WTC11 (cell line): ENCODE measurements around the gene TNP1. TPM values are rescaled to one million over a fixed set of nuclear protein-coding genes. Genes with fewer than 3 reads are reported as not detected.

Source experiments
- ATAC-seq: fragments of 200-7000 bp; cut with Tn5 transposase; 2 replicates; pipeline ENCODE4 v1.10.0; 2021; ENCODE audit warnings: mild to moderate bottlenecking, moderate library complexity
- CTCF ChIA-PET: fragments of 300-600 bp; sonication (Branson Sonifier 250); formaldehyde crosslinking; loops from one replicate; lab custom pipeline; 2021; ENCODE audit warnings: antibody characterized with exemption; lab: Charles Lee
- POLR2A ChIA-PET: fragments of 350-600 bp; sonication (Branson Sonifier 250); formaldehyde crosslinking; loops from one replicate; lab custom pipeline; 2021; ENCODE audit warnings: antibody characterized with exemption; lab: Charles Lee
- DNase-seq: peaks from one replicate; pipeline ENCODE4 v3.0.0; 2021; ENCODE audit warnings: low spot score
- H3K27ac Mint-ChIP-seq: 2 replicates; pipeline ENCODE4 v1.8.0; 2021; ENCODE audit warnings: mixed read lengths
- H3K27me3 Mint-ChIP-seq: 2 replicates; pipeline ENCODE4 v1.8.0; 2021; ENCODE audit warnings: low read depth, mild to moderate bottlenecking, moderate library complexity, mixed read lengths
- H3K36me3 Mint-ChIP-seq: 2 replicates; pipeline ENCODE4 v1.8.0; 2021; ENCODE audit warnings: mixed read lengths
- H3K4me1 Mint-ChIP-seq: 2 replicates; pipeline ENCODE4 v1.8.0; 2022; ENCODE audit warnings: mixed read lengths
- H3K4me3 Mint-ChIP-seq: 2 replicates; pipeline ENCODE4 v1.8.0; 2021; ENCODE audit warnings: mild to moderate bottlenecking, moderate library complexity, mixed read lengths
- H3K9me3 Mint-ChIP-seq: 2 replicates; pipeline ENCODE4 v1.8.0; 2021; ENCODE audit warnings: mixed read lengths
- ATF2 ChIP-seq: sonication (generic); formaldehyde crosslinking; IDR thresholded peaks from 2 replicates; pipeline ENCODE4 v1.8.1; 2022; ENCODE audit warnings: low read depth, missing genetic modification reagents, borderline replicate concordance
- ATF3 ChIP-seq: sonication (generic); formaldehyde crosslinking; conservative IDR thresholded peaks from 2 replicates; pipeline ENCODE4 v1.8.1; 2022; ENCODE audit warnings: mild to moderate bottlenecking, missing genetic modification reagents
- CREB1 ChIP-seq: sonication (generic); formaldehyde crosslinking; IDR thresholded peaks from 2 replicates; pipeline ENCODE4 v1.8.0; 2023; ENCODE audit warnings: mild to moderate bottlenecking, missing genetic modification reagents
- E2F1 ChIP-seq: sonication (generic); formaldehyde crosslinking; IDR thresholded peaks from 2 replicates; pipeline ENCODE4 v1.8.0; 2022; ENCODE audit warnings: mild to moderate bottlenecking, missing genetic modification reagents
- E2F5 ChIP-seq: sonication (generic); formaldehyde crosslinking; IDR thresholded peaks from 2 replicates; pipeline ENCODE4 v1.8.1; 2022; ENCODE audit warnings: mild to moderate bottlenecking, moderate library complexity, missing genetic modification reagents
- ELF4 ChIP-seq: sonication (generic); formaldehyde crosslinking; IDR thresholded peaks from 2 replicates; pipeline ENCODE4 v1.8.1; 2022; ENCODE audit warnings: low read depth, mild to moderate bottlenecking, moderate library complexity, missing genetic modification reagents
- EMX1 ChIP-seq: fragments of 250-450 bp; sonication (Bioruptor Pico); IDR thresholded peaks from 2 replicates; pipeline ENCODE4 v1.8.0; 2021; ENCODE audit warnings: mild to moderate bottlenecking
- FOXK1 ChIP-seq: sonication (generic); formaldehyde crosslinking; IDR thresholded peaks from 2 replicates; pipeline ENCODE4 v1.8.0; 2022; ENCODE audit warnings: mild to moderate bottlenecking, moderate library complexity, missing genetic modification reagents
- GTF2I ChIP-seq: fragments of 250-450 bp; sonication (Bioruptor Pico); conservative IDR thresholded peaks from 2 replicates; pipeline ENCODE4 v1.4.0; 2021; ENCODE audit warnings: mild to moderate bottlenecking
- HMGA2 ChIP-seq: fragments of 250-450 bp; sonication (Bioruptor Pico); IDR thresholded peaks from 2 replicates; pipeline ENCODE4 v1.4.0; 2021; ENCODE audit warnings: mild to moderate bottlenecking, moderate library complexity
- IRF2 ChIP-seq: sonication (generic); formaldehyde crosslinking; IDR thresholded peaks from 2 replicates; pipeline ENCODE4 v1.8.0; 2022; ENCODE audit warnings: low read depth, missing genetic modification reagents, borderline replicate concordance
- JAZF1 ChIP-seq: fragments of 250-450 bp; sonication (Bioruptor Pico); IDR thresholded peaks from 2 replicates; pipeline ENCODE4 v1.9.0; 2021; ENCODE audit warnings: moderate library complexity, mild to moderate bottlenecking, inconsistent platforms
- MLX ChIP-seq: sonication (generic); formaldehyde crosslinking; IDR thresholded peaks from 2 replicates; pipeline ENCODE4 v1.8.1; 2023; ENCODE audit warnings: mild to moderate bottlenecking, missing genetic modification reagents, moderate library complexity
- NFATC4 ChIP-seq: fragments of 250-450 bp; sonication (Bioruptor Pico); IDR thresholded peaks from 2 replicates; pipeline ENCODE4 v1.9.0; 2021; ENCODE audit warnings: mild to moderate bottlenecking
- NFE2L1 ChIP-seq: sonication (generic); formaldehyde crosslinking; IDR thresholded peaks from 2 replicates; pipeline ENCODE4 v1.8.1; 2023; ENCODE audit warnings: missing genetic modification reagents
- NR2C2 ChIP-seq: sonication (generic); formaldehyde crosslinking; IDR thresholded peaks from 2 replicates; pipeline ENCODE4 v1.8.0; 2022; ENCODE audit warnings: mild to moderate bottlenecking, missing genetic modification reagents
- STAT6 ChIP-seq: sonication (generic); formaldehyde crosslinking; conservative IDR thresholded peaks from 2 replicates; pipeline ENCODE4 v1.8.1; 2023; ENCODE audit warnings: mild to moderate bottlenecking, low read depth, missing genetic modification reagents, moderate library complexity
- ZBTB21 ChIP-seq: sonication (generic); formaldehyde crosslinking; IDR thresholded peaks from 2 replicates; pipeline ENCODE4 v1.8.1; 2023; ENCODE audit warnings: mild to moderate bottlenecking, missing genetic modification reagents, borderline replicate concordance
- ZNF121 ChIP-seq: sonication (generic); formaldehyde crosslinking; IDR thresholded peaks from 2 replicates; pipeline ENCODE4 v1.8.0; 2023; ENCODE audit warnings: missing genetic modification reagents
- ZNF138 ChIP-seq: sonication (generic); formaldehyde crosslinking; conservative IDR thresholded peaks from 2 replicates; pipeline ENCODE4 v1.8.1; 2022; ENCODE audit warnings: mild to moderate bottlenecking, moderate library complexity, missing genetic modification reagents
- ZNF263 ChIP-seq: sonication (generic); formaldehyde crosslinking; IDR thresholded peaks from 2 replicates; pipeline ENCODE4 v1.8.1; 2022; ENCODE audit warnings: low read depth, mild to moderate bottlenecking, moderate library complexity, missing genetic modification reagents
- ZNF317 ChIP-seq: sonication (generic); formaldehyde crosslinking; IDR thresholded peaks from 2 replicates; pipeline ENCODE4 v1.8.1; 2023; ENCODE audit warnings: low read depth, mild to moderate bottlenecking, moderate library complexity, missing genetic modification reagents, borderline replicate concordance
- ZNF396 ChIP-seq: fragments of 250-450 bp; sonication (Bioruptor Pico); IDR thresholded peaks from 2 replicates; pipeline ENCODE4 v1.8.0; 2021; ENCODE audit warnings: mild to moderate bottlenecking, moderate library complexity, borderline replicate concordance
- ZSCAN18 ChIP-seq: fragments of 250-450 bp; sonication (Bioruptor Pico); IDR thresholded peaks from 2 replicates; pipeline ENCODE4 v2.1.2; 2022; ENCODE audit warnings: mild to moderate bottlenecking, moderate library complexity
- total RNA-seq: library from RNA; stranded (reverse); gene quantifications from 3 replicates; pipeline ENCODE4 v1.2.3, GENCODE V29; 2021

TNP1 gene
- total RNA-seq, 1 experiment from 2014 or later: not detected

- TF ChIP-seq MLX (no peak), NFE2L1 (CRISPR knock-in tag) (no peak), NFATC4 (CRISPR knock-in tag) (no peak), JAZF1 (CRISPR knock-in tag) (no peak), ZNF121 (no peak), HMGA2 (no peak)
Measured at GRCh38 chr2:216888081-216888480, 28.2 kb upstream of the TNP1 start (continued).

GRCh38 chr2:216887138-216887537, 27.3 kb upstream of the TNP1 start:
- peaks cover 10% of the 10 kb centered on the region for H3K4me1 Mint-ChIP-seq
- CTCF ChIA-PET: no interaction called here
- TF ChIP-seq GTF2I (CRISPR knock-in tag): no peak
- TF ChIP-seq ZSCAN18 (CRISPR knock-in tag): no peak
- no peak for TF ChIP-seq IRF2 (CRISPR knock-in tag)
- no peak for TF ChIP-seq ZBTB21
- no peak overlapping the region for H3K27ac Mint-ChIP-seq
- no peak for ATAC-seq
- H3K36me3 Mint-ChIP-seq: no peaks in the 10 kb centered on the region
- H3K9me3 Mint-ChIP-seq: peaks cover 29% of the 10 kb centered on the region
- POLR2A ChIA-PET: no interaction called here
- H3K27me3 Mint-ChIP-seq: no peaks in the 10 kb centered on the region; the same call in none of the 2 replicates
- no peak overlapping the region for H3K4me3 Mint-ChIP-seq
- DNase-seq: no peak

GRCh38 chr2:216885117-216885553, 25.3 kb upstream of the TNP1 start:
- H3K4me3 Mint-ChIP-seq: no peak overlapping the region
- no peaks in the 10 kb centered on the region for H3K36me3 Mint-ChIP-seq
- peaks cover 10% of the 10 kb centered on the region for H3K4me1 Mint-ChIP-seq
- H3K9me3 Mint-ChIP-seq: peaks cover 20% of the 10 kb centered on the region
- H3K27ac Mint-ChIP-seq: no peak overlapping the region
- no peaks in the 10 kb centered on the region; the same call in 1 of the 2 replicates for H3K27me3 Mint-ChIP-seq
- ChIA-PET CTCF (no interaction called here), POLR2A (no interaction called here)
- no peak for ATAC-seq
- DNase-seq: no peak
- TF ChIP-seq CREB1: no peak
- no peak for TF ChIP-seq ATF3 (CRISPR knock-in tag)
- no peak for TF ChIP-seq EMX1 (CRISPR knock-in tag)
- TF ChIP-seq E2F5 (CRISPR knock-in tag): no peak
- no peak for TF ChIP-seq NR2C2 (CRISPR knock-in tag)
- no peak for TF ChIP-seq ZNF263 (CRISPR knock-in tag)
- TF ChIP-seq ATF2 (CRISPR knock-in tag): no peak
- TF ChIP-seq FOXK1 (CRISPR knock-in tag): no peak
- no peak for TF ChIP-seq GTF2I (CRISPR knock-in tag)
- no peak for TF ChIP-seq STAT6 (CRISPR knock-in tag)
- no peak for TF ChIP-seq ZNF396
- no peak for TF ChIP-seq ZNF138
- TF ChIP-seq E2F1: no peak
- no peak for TF ChIP-seq ELF4 (CRISPR knock-in tag)
- no peak for TF ChIP-seq ZNF317 (CRISPR knock-in tag)
